ENCODE data around the gene VTI1A. TPM values are rescaled to one million over a fixed set of nuclear protein-coding genes. Genes with fewer than 3 reads are reported as not detected.

VTI1A gene
- total and polyA plus RNA-seq, 2 experiments from 2014 or later: 20.4 to 39.8 TPM

DNA sequence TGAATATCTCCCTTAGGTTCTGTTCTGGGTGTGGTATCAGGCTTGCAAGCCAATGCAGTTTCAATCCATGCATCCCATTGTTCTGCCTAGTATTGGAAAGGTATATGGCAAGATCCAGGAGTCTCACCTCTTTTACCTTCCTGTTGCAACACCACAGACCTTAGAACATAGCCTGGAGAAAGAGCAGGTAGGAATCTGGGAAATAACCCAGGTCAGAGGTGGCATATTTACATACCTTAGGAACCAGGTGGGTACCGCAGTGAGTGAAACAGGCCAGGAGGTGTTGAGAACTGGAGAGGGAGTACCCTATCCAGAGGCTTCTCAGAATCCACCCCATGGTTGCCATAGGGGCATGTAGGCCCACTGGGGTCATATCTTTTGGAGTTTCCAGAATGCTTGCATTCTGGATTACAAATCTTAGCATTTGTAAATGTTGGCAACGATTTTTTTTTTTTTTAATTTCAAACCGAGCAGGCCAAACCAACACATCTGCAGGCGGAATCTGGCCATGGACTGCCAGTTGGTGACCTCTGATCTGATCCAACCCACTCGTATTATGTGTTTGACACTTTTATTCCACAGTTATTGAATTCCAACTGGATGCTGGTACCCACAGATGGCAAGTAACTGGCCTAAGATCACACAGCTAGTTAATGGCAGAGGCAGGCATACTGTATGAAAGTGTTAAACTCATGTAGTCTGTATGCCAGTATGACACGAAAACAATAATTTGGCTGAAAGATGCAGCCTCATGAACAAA lies 322.8 kb downstream of the VTI1A start:
- DNase-seq (ENCODE audit: low spot score): no peak
- Histone ChIP-seq H3K27me3 (no peaks in the 10 kb centered on the region), H3K9me2 (replicated peaks; ENCODE audit: insufficient read depth) (no peaks in the 10 kb centered on the region), H3K36me3 (replicated peaks; ENCODE audit: insufficient read depth, low read depth) (no peaks in the 10 kb centered on the region), H3K4me3 (no peak overlapping the region), H3K27ac (no peak overlapping the region), H3K4me2 (no peak overlapping the region), H2AFZ (no peak overlapping the region), H3K79me2 (no peaks in the 10 kb centered on the region), H3K4me1 (ENCODE audit: insufficient read depth) (peaks cover 9% of the 10 kb centered on the region), H4K20me1 (ENCODE audit: insufficient read depth, poor library complexity, severe bottlenecking) (no peaks in the 10 kb centered on the region), H3K9me3 (ENCODE audit: low read depth) (no peaks in the 10 kb centered on the region)
- 87% methylated on average over 6 of the region's 6 CpGs for WGBS (ENCODE audit: low lambda C conversion rate, missing lambda C conversion rate)
- TF ChIP-seq EZH2phosphoT487 (IDR thresholded peaks at IDR 0.05; ENCODE audit: low read depth, severe bottlenecking, unreplicated experiment) (no peak), EZH2 (IDR thresholded peaks at IDR 0.05; ENCODE audit: borderline replicate concordance) (no peak), CTCF (IDR thresholded peaks at IDR 0.05; ENCODE audit: poor library complexity) (no peak)

- no peaks in the 10 kb centered on the region for H3K36me3 ChIP-seq (replicated peaks; ENCODE audit: insufficient read depth, low read depth)
- H3K79me2 ChIP-seq: no peaks in the 10 kb centered on the region
- H3K27me3 ChIP-seq: no peaks in the 10 kb centered on the region
- H3K4me1 ChIP-seq (ENCODE audit: insufficient read depth): peaks cover 22% of the 10 kb centered on the region
- no peak for DNase-seq (ENCODE audit: low spot score)
- no peaks in the 10 kb centered on the region for H3K9me2 ChIP-seq (replicated peaks; ENCODE audit: insufficient read depth)
- H3K4me2 ChIP-seq: no peak overlapping the region
- no peaks in the 10 kb centered on the region for H4K20me1 ChIP-seq (ENCODE audit: insufficient read depth, poor library complexity, severe bottlenecking)
- H2AFZ ChIP-seq: no peak overlapping the region
- H3K9me3 ChIP-seq (ENCODE audit: low read depth): no peaks in the 10 kb centered on the region
- H3K27ac ChIP-seq: no peak overlapping the region
- TF ChIP-seq CTCF (IDR thresholded peaks at IDR 0.05; ENCODE audit: poor library complexity) (no peak), EZH2phosphoT487 (IDR thresholded peaks at IDR 0.05; ENCODE audit: low read depth, severe bottlenecking, unreplicated experiment) (no peak)
- 65% methylated on average over 3 of the region's 3 CpGs for WGBS (ENCODE audit: low lambda C conversion rate, missing lambda C conversion rate)
- no peak overlapping the region for H3K4me3 ChIP-seq
These were observed 324.7 kb downstream of the VTI1A start for GRCh38 chr10:112771733-112772132.

DNA sequence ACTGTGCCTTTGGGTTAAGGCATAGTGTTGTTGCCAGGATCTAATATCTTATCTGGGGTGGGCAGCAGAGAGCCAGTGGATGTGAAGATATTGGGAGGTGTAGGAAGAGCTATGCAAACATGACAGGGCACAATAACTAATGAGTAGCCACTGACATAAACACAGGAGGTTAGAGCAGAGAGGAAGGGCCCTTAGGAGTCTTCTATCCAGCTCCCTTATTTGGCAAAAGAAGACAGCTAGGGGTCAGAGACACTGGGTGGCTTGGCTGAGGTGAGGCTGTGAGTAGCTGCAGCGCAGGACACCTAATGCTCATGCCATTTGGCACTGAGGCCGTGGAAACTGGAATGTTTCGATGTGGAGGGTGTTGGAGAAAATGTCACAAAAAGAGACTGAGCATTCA lies 326.8 kb downstream of the VTI1A start:
- Histone ChIP-seq H3K9me2 (replicated peaks; ENCODE audit: insufficient read depth) (no peaks in the 10 kb centered on the region), H2AFZ (no peak overlapping the region), H3K79me2 (no peaks in the 10 kb centered on the region), H3K36me3 (replicated peaks; ENCODE audit: insufficient read depth, low read depth) (no peaks in the 10 kb centered on the region), H3K9me3 (ENCODE audit: low read depth) (no peaks in the 10 kb centered on the region), H3K4me1 (ENCODE audit: insufficient read depth) (peaks cover 19% of the 10 kb centered on the region), H3K27me3 (no peaks in the 10 kb centered on the region), H3K4me2 (no peak overlapping the region), H4K20me1 (ENCODE audit: insufficient read depth, poor library complexity, severe bottlenecking) (no peaks in the 10 kb centered on the region), H3K27ac (no peak overlapping the region), H3K4me3 (no peak overlapping the region)
- no peak for DNase-seq (ENCODE audit: low spot score)
- WGBS (ENCODE audit: low lambda C conversion rate, missing lambda C conversion rate): 93% methylated on average over 3 of the region's 3 CpGs
- no peak for TF ChIP-seq EZH2 (IDR thresholded peaks at IDR 0.05; ENCODE audit: borderline replicate concordance)
- TF ChIP-seq EZH2phosphoT487 (IDR thresholded peaks at IDR 0.05; ENCODE audit: low read depth, severe bottlenecking, unreplicated experiment): no peak
- no peak for TF ChIP-seq CTCF (IDR thresholded peaks at IDR 0.05; ENCODE audit: poor library complexity)
